DOHH2 (cell line): Measurements from ENCODE around the gene ENOX1.
"Not testable (repeated sequence)": the region's sequence is repeated elsewhere in the genome, so short reads cannot be mapped to it uniquely, and the experiment has no call there.

Experiments
- H3F3A ChIP-seq: fragments of 200-600 bp; sonication (generic), shearing (Covaris generic); 2 replicates; pipeline ENCODE4 v1.6.0; 2016; ENCODE audit warnings: antibody characterized with exemption, mild to moderate bottlenecking; ENCODE audit not compliant: control insufficient read depth, insufficient read depth
- H3K27ac ChIP-seq: fragments of 200-600 bp; sonication (generic); 2 replicates; pipeline ENCODE4 v1.5.1; 2014; ENCODE audit warnings: low read depth, mild to moderate bottlenecking, low read length, moderate library complexity
- H3K27me3 ChIP-seq: fragments of 200-600 bp; sonication (generic); 2 replicates; pipeline ENCODE4 v1.6.1; 2014; ENCODE audit warnings: mild to moderate bottlenecking, low read length, mixed read lengths; ENCODE audit not compliant: control insufficient read depth
- H3K36me3 ChIP-seq: fragments of 200-600 bp; sonication (generic); 2 replicates; pipeline ENCODE4 v1.6.1; 2014; ENCODE audit warnings: mild to moderate bottlenecking, low read length, moderate library complexity, mixed read lengths; ENCODE audit not compliant: control insufficient read depth
- H3K4me1 ChIP-seq: fragments of 200-600 bp; sonication (generic); 2 replicates; pipeline ENCODE4 v1.6.1; 2014; ENCODE audit warnings: mild to moderate bottlenecking, low read length, mixed read lengths; ENCODE audit not compliant: control insufficient read depth
- H3K4me2 ChIP-seq: fragments of 200-600 bp; sonication (generic); 2 replicates; pipeline ENCODE4 v1.6.0; 2014; ENCODE audit warnings: mild to moderate bottlenecking, low read length, moderate library complexity
- H3K4me3 ChIP-seq: fragments of 200-600 bp; sonication (generic); 2 replicates; pipeline ENCODE4 v1.5.1; 2014; ENCODE audit warnings: mild to moderate bottlenecking, low read length, mixed read lengths
- H3K79me2 ChIP-seq: fragments of 200-600 bp; sonication (generic); 2 replicates; pipeline ENCODE4 v1.6.1; 2014; ENCODE audit warnings: mild to moderate bottlenecking, low read length, mixed read lengths; ENCODE audit not compliant: control insufficient read depth
- H3K9me2 ChIP-seq: fragments of 200-600 bp; sonication (generic); replicated peaks from 2 replicates; pipeline ENCODE4 v1.6.1; 2014; ENCODE audit warnings: mild to moderate bottlenecking, low read length, mixed read lengths; ENCODE audit not compliant: control insufficient read depth
- H3K9me3 ChIP-seq: fragments of 200-600 bp; sonication (generic); 2 replicates; pipeline ENCODE4 v1.6.1; 2014; ENCODE audit warnings: antibody characterized with exemption, low read length, mixed read lengths; ENCODE audit not compliant: control insufficient read depth, insufficient read depth
- H4K20me1 ChIP-seq: fragments of 200-600 bp; sonication (generic); 2 replicates; pipeline ENCODE4 v1.6.0; 2014; ENCODE audit warnings: low read depth, mild to moderate bottlenecking, antibody characterized with exemption, low read length, moderate library complexity; ENCODE audit not compliant: control insufficient read depth, insufficient read depth
- CTCF ChIP-seq: fragments of 200-600 bp; sonication (generic); IDR thresholded peaks from one replicate; pipeline ENCODE4 v1.5.1; 2014; ENCODE audit warnings: antibody characterized with exemption, mild to moderate bottlenecking, low read depth, low read length; ENCODE audit not compliant: poor library complexity, severe bottlenecking
- EZH2phosphoT487 ChIP-seq: fragments of 200-600 bp; sonication (generic); IDR thresholded peaks from 2 replicates; pipeline ENCODE4 v1.6.1; 2017; ENCODE audit warnings: borderline replicate concordance, mild to moderate bottlenecking, antibody characterized with exemption, low read length, moderate library complexity, mixed read lengths

Gene ENOX1

GRCh38 chr13:43170506-43170905 lies 616.3 kb downstream of the ENOX1 start:
- TF ChIP-seq EZH2phosphoT487 (no peak), CTCF (no peak)
- H3K9me3 ChIP-seq: no peaks in the 10 kb centered on the region
- H3K79me2 ChIP-seq: no peaks in the 10 kb centered on the region
- H3K27me3 ChIP-seq: no peaks in the 10 kb centered on the region
- H3K4me2 ChIP-seq: no peak overlapping the region
- no peaks in the 10 kb centered on the region for H3K4me1 ChIP-seq
- H3K9me2 ChIP-seq: no peaks in the 10 kb centered on the region
- no peak overlapping the region for H3K4me3 ChIP-seq
- H4K20me1 ChIP-seq: no peaks in the 10 kb centered on the region
- no peak overlapping the region for H3K27ac ChIP-seq
- H3K36me3 ChIP-seq: no peaks in the 10 kb centered on the region
- H3F3A ChIP-seq: no peaks in the 10 kb centered on the region

- H3K27ac ChIP-seq, H3K79me2 ChIP-seq, H3F3A ChIP-seq: not testable (repeated sequence)
Observed at GRCh38 chr13:43168434-43168833, 618.3 kb downstream of the ENOX1 start.

GRCh38 chr13:43167731-43168130 lies 619.0 kb downstream of the ENOX1 start:
- Histone ChIP-seq H3K4me3 (no peak overlapping the region), H3K79me2 (no peaks in the 10 kb centered on the region), H3F3A (no peaks in the 10 kb centered on the region), H3K9me2 (no peaks in the 10 kb centered on the region), H3K36me3 (no peaks in the 10 kb centered on the region), H3K27me3 (no peaks in the 10 kb centered on the region), H3K4me2 (no peak overlapping the region), H3K9me3 (no peaks in the 10 kb centered on the region), H3K4me1 (no peaks in the 10 kb centered on the region), H3K27ac (no peak overlapping the region), H4K20me1 (no peaks in the 10 kb centered on the region)
- TF ChIP-seq EZH2phosphoT487: no peak

More at GRCh38 chr13:43168434-43168833, 618.3 kb downstream of the ENOX1 start:
- not testable (repeated sequence) for H3K4me2 ChIP-seq, H3K9me3 ChIP-seq, H3K4me1 ChIP-seq, H3K4me3 ChIP-seq, H3K9me2 ChIP-seq, H3K27me3 ChIP-seq, H3K36me3 ChIP-seq, H4K20me1 ChIP-seq

- no peaks in the 10 kb centered on the region for H4K20me1 ChIP-seq
- no peaks in the 10 kb centered on the region for H3K27me3 ChIP-seq
- no peak for TF ChIP-seq CTCF
- no peak for TF ChIP-seq EZH2phosphoT487
- H3K36me3 ChIP-seq: no peaks in the 10 kb centered on the region
- H3K9me3 ChIP-seq: no peaks in the 10 kb centered on the region
- no peak overlapping the region for H3K4me2 ChIP-seq
- no peaks in the 10 kb centered on the region for H3K79me2 ChIP-seq
- no peaks in the 10 kb centered on the region for H3F3A ChIP-seq
- no peaks in the 10 kb centered on the region for H3K9me2 ChIP-seq
- H3K27ac ChIP-seq: no peak overlapping the region
- no peak overlapping the region for H3K4me3 ChIP-seq
- no peaks in the 10 kb centered on the region for H3K4me1 ChIP-seq
Observed at GRCh38 chr13:43166644-43167457, 619.9 kb downstream of the ENOX1 start.
